Measurements from ENCODE around the gene CACNA2D3.

Gene CACNA2D3

GRCh38 chr3:54654776-54655175, 532.4 kb downstream of the CACNA2D3 start:
- TF ChIP-seq, protein P1, sequence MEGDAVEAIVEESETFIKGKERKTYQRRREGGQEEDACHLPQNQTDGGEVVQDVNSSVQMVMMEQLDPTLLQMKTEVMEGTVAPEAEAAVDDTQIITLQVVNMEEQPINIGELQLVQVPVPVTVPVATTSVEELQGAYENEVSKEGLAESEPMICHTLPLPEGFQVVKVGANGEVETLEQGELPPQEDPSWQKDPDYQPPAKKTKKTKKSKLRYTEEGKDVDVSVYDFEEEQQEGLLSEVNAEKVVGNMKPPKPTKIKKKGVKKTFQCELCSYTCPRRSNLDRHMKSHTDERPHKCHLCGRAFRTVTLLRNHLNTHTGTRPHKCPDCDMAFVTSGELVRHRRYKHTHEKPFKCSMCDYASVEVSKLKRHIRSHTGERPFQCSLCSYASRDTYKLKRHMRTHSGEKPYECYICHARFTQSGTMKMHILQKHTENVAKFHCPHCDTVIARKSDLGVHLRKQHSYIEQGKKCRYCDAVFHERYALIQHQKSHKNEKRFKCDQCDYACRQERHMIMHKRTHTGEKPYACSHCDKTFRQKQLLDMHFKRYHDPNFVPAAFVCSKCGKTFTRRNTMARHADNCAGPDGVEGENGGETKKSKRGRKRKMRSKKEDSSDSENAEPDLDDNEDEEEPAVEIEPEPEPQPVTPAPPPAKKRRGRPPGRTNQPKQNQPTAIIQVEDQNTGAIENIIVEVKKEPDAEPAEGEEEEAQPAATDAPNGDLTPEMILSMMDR (IDR thresholded peaks at IDR 0.05; ENCODE audit: low read depth, low read length), result no peak
- no peaks in the 10 kb centered on the region for H3K36me3 ChIP-seq
- DNase-seq, result no peak
- no peaks in the 10 kb centered on the region for H3K27me3 ChIP-seq (ENCODE audit: insufficient read depth, low read depth, severe bottlenecking)
- no peaks in the 10 kb centered on the region for H3K9me3 ChIP-seq (ENCODE audit: severe bottlenecking)
- H3K27ac ChIP-seq, result no peak overlapping the region
- no peak overlapping the region for H3K4me3 ChIP-seq (ENCODE audit: low read depth, low read length)

DNA sequence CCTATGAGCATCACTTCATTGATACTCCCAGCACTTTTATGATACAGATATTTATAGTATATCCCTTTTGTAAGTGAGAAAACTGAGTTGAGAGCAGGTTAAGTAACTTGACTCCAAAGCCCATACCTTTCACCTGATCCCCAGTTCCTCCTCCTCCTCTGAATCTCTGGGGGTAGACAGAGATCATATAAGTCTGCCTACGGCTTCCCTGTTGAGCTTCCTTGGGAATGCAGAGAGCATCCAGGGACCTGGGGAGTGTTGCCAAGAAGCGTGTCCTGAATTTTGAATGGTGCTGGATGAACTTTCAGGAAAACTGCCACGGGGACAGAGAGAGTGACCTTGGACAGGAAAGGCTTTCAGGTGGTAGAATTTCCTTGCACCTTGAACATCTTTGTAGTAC, 537.0 kb downstream of the CACNA2D3 start:
- Histone ChIP-seq H3K36me3 (no peaks in the 10 kb centered on the region), H3K27ac (no peak overlapping the region), H3K27me3 (ENCODE audit: insufficient read depth, low read depth, severe bottlenecking) (no peaks in the 10 kb centered on the region), H3K9me3 (ENCODE audit: severe bottlenecking) (no peaks in the 10 kb centered on the region), H3K4me3 (ENCODE audit: low read depth, low read length) (no peak overlapping the region)
- DNase-seq, result no peak
- TF ChIP-seq, protein P1 (IDR thresholded peaks at IDR 0.05; ENCODE audit: low read depth, low read length), result no peak

- no peak for DNase-seq
- Histone ChIP-seq H3K36me3 (no peaks in the 10 kb centered on the region), H3K27ac (no peak overlapping the region), H3K27me3 (ENCODE audit: insufficient read depth, low read depth, severe bottlenecking) (no peaks in the 10 kb centered on the region), H3K9me3 (ENCODE audit: severe bottlenecking) (no peaks in the 10 kb centered on the region), H3K4me3 (ENCODE audit: low read depth, low read length) (no peak overlapping the region)
- TF ChIP-seq, protein P1 (IDR thresholded peaks at IDR 0.05; ENCODE audit: low read depth, low read length), result no peak
These were observed 538.4 kb downstream of the CACNA2D3 start for GRCh38 chr3:54660714-54661132.

GRCh38 chr3:54661151-54661550, 538.8 kb downstream of the CACNA2D3 start:
- Histone ChIP-seq H3K4me3 (ENCODE audit: low read depth, low read length) (no peak overlapping the region), H3K27ac (no peak overlapping the region), H3K27me3 (ENCODE audit: insufficient read depth, low read depth, severe bottlenecking) (no peaks in the 10 kb centered on the region), H3K9me3 (ENCODE audit: severe bottlenecking) (no peaks in the 10 kb centered on the region), H3K36me3 (no peaks in the 10 kb centered on the region)
- no peak for DNase-seq
- TF ChIP-seq, protein P1 (IDR thresholded peaks at IDR 0.05; ENCODE audit: low read depth, low read length), result no peak

DNA sequence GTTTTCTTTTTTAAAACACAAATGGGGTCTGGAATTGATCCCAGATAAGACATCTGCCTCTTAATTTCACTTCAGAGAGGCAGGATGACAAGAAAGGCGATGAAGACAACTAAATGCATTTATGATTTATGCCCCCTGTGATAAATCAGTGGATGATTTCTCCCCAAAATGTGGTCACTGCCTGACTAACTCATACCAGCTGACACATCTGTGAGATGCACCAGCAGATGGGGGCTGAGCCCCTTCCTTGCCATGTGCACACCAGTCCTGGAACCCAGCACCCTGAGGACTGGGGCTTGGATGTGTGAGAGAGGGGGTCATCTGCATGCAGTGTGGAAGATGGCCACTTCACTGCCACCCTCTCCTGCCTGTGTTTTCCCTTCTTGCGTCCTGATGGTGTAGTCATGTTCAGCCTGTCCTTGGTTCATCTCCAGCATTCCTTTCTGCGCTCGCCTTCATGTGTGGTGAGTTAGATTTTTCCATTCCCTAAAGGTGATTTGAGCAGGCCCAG, 541.2 kb downstream of the CACNA2D3 start:
- H3K4me3 ChIP-seq (ENCODE audit: low read depth, low read length), result no peak overlapping the region
- TF ChIP-seq, protein P1 (IDR thresholded peaks at IDR 0.05; ENCODE audit: low read depth, low read length), result no peak
- no peaks in the 10 kb centered on the region for H3K9me3 ChIP-seq (ENCODE audit: severe bottlenecking)
- no peak for DNase-seq
- no peak overlapping the region for H3K27ac ChIP-seq
- H3K27me3 ChIP-seq (ENCODE audit: insufficient read depth, low read depth, severe bottlenecking), result no peaks in the 10 kb centered on the region
- H3K36me3 ChIP-seq, result no peaks in the 10 kb centered on the region

- Histone ChIP-seq H3K27me3 (ENCODE audit: insufficient read depth, low read depth, severe bottlenecking) (no peaks in the 10 kb centered on the region), H3K27ac (no peak overlapping the region), H3K9me3 (ENCODE audit: severe bottlenecking) (no peaks in the 10 kb centered on the region), H3K4me3 (ENCODE audit: low read depth, low read length) (no peak overlapping the region), H3K36me3 (no peaks in the 10 kb centered on the region)
- TF ChIP-seq, protein P1 (IDR thresholded peaks at IDR 0.05; ENCODE audit: low read depth, low read length), result no peak
- DNase-seq, result no peak
These were observed 542.8 kb downstream of the CACNA2D3 start for GRCh38 chr3:54665016-54665600.

All from WERI-Rb-1 (cell line).